NCI-H2227 (cell line): ENCODE measurements around the gene TXNL4A.
"Not testable (repeated sequence)": the region's sequence is repeated elsewhere in the genome, so short reads cannot be mapped to it uniquely, and the experiment has no call there.

ENCODE experiments used
- DNase-seq: peaks from one replicate; lab custom pipeline; 2025; ENCODE audit not compliant: unreplicated experiment; lab: John Stamatoyannopoulos, UW

TXNL4A gene

DNA sequence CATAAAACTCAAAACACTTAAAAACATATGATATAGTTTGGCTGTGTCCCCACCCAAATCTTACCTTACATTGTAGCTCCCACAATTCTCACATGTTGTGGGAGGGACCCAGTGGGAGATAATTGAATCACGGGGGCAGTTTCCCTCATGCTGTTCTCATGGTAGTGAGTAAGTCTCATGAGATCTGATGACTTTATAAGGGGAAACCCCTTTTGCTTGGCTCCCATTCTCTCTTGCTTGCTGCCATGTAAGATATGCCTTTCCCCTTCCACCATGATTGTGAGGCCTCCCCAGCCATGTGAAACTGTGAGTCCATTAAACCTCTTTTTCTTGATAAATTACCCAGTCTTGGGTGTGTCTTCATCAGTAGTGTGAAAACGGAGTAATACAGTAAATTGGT, 11.3 kb upstream of the TXNL4A start:
- DNase-seq: not testable (repeated sequence)

GRCh38 chr18:79991494-79991893, 3.1 kb upstream of the TXNL4A start:
- no peak for DNase-seq

DNA sequence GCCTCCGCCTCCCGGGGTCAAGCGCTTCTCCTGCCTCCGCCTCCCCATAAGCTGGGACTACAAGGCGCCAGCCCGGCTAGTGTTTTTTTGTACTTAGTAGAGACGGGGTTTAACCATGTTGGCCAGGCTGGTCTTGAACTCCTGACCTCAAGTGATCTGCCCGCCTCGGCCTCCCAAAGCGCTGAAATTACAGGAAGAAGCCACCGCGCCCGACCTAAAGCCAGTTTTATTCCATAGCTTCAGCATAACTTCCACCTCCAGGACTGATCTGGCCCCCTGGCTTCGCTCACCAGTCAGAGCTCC, 783 bp upstream of the TXNL4A start:
- no peak for DNase-seq

GRCh38 chr18:79988071-79988450, 302 bp downstream of the TXNL4A start:
- DNase-seq: peak; percentile 79

- no peak for DNase-seq
Measured at GRCh38 chr18:79987566-79987965, 797 bp downstream of the TXNL4A start.

- no peak for DNase-seq
Measured at GRCh38 chr18:79986726-79987125, 1.6 kb downstream of the TXNL4A start.

DNA sequence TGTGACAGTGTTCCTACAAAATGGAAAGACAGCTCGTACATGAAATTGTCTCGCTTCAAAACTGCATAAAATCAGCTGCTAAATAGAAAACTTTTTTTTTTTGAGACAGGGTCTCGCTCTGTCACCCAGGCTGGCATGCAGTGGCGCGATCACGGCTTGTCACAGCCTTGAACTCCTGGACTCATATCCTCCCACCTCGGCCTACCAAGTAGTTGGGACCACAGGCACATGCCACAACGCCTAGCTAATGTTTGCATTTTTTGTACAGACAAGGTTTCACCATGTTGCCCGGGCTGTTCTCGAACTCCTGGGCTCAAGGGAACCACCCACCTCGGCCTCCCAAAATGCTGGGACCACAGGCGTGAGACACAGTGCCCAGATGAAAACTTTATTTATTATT, 3.2 kb downstream of the TXNL4A start:
- no peak for DNase-seq

GRCh38 chr18:79983793-79984192, 4.6 kb downstream of the TXNL4A start:
- DNase-seq: no peak

DNA sequence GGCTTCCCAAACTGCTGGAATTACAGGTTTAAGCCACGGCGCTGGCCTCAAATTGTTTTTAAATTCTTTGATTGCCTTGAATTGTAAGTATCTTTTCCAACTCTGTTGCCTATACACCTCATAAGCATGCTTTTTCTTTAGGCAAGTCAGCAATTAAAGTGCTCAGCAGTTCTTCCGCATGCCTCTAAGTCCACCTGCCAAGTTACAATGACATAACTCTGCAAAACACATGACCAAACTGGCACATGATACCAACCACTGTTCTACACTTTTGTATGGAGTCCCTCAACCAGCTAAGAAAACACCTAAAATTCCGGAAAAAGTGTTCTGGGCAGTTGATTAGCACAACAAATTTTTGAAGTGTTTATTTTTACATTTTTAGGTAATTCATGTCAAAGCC, 5.1 kb downstream of the TXNL4A start:
- no peak for DNase-seq

DNA sequence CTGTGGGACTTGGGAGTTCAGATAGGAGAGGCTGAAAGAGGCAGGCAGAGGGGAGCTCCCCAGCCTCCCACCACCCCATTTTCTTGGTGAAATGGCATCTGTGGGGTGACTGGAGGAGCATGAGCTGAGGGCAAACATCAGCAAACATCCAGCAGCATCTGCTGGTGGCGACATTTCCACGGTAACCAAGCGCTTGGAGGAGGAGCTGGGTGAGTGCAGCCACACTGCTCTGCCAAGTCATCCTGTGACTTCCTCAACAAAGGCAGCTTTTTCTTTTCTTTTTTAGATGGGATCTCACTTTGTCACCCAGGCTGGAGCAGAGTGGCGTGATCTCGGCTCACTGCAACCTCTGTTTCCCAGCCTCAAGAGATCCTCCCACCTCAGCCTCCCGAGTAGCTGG, 5.6 kb downstream of the TXNL4A start:
- DNase-seq: no peak

- DNase-seq: no peak
Measured at GRCh38 chr18:79980585-79980984, 7.8 kb downstream of the TXNL4A start.

DNA sequence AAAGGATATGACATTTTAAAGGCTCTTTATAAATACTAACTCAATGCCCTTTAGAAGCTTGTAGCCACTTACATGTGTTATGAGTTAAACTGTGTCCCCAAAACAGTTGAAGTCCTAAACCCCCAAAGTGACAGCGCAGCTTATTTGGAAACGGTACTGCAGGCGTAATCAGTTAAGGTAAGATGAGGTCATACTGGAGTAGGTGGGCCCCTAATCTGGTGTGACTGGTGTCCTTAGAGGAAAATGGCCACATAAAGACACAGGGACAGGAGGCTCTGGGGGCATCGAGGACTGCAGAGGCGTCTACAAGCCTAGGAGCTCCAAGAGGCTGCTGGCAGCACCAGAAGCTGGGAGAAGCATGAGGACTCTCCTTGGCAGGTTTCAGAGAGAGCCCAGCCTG, 8.5 kb downstream of the TXNL4A start:
- no peak for DNase-seq

GRCh38 chr18:79975985-79976680, 12.2 kb downstream of the TXNL4A start:
- DNase-seq: no peak

DNA sequence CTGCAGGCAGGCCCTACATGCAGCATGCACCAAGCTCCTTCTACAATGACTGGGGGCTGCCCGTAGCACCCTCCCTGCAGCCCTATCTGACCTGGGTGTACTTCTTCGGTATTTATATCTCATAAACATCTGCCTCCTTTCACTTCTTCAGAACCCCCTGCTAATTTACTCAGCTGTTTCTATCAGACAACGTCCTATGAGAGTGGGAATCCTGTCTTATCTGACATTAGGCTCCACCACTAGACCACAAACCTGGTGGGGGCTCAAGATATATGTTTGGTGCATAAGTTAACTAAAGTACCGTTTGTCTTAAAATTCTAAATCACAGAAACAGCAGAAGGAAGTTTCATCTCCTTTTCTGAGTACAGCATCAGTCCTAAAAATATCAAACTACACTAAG, 13.3 kb downstream of the TXNL4A start:
- DNase-seq: no peak

GRCh38 chr18:79974025-79974654, 14.2 kb downstream of the TXNL4A start:
- no peak for DNase-seq

DNA sequence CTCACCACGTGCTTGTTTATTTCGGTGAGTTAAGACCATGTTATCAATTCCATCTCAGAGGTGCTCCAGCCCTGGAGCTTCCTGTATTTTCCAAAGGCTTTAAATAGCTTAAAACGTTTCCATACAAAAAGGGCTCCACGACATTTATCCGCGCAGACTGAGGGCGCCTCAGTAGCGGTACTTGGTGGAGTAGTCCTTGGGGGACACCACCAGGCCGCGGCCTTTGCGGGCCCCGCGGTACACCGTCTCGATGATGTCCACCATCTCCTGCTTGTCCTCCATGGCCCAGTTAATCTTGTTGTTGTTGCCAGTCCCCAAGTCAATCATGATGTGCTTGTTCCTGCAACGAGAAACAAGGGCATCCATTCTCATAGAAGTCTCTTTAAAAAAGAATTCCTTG, 14.8 kb downstream of the TXNL4A start:
- DNase-seq: no peak

DNA sequence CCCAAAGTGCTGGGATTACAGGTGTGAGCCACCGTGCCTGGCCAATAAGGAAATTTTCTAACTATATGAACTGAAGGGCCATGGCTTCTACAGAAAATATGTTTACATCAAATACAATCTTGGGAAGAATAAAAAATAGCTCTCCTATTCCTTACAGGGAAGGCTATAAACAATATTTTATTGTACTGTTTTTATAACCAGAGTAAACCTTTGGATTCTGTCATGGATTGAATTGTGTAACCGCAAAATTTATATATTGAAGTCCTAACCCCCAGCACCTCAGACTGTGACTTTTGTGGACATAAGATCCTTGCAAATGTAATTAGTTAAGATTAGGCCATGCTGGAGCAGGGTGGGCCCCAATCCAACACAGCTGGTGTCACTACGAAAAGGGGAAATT, 15.6 kb downstream of the TXNL4A start:
- no peak for DNase-seq

DNA sequence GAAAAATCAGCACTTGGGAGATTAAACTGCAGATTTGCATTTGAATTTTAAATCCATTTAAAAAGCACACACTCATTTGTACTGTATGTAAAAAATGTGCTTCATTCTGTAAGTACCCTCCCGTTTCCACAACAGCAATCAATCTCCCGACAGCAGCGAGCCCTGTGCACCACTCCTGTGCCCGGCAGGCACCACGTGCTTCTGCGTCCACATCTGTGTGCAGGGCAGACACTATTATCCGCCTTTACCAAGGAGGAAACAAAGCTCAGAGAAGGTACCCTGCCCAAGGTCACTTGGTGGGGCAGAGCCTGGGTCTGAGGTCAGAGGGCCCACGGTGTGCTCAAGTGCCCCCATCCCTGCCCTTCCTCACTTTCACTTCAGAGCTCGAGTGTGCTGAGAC, 16.4 kb downstream of the TXNL4A start:
- no peak for DNase-seq

DNA sequence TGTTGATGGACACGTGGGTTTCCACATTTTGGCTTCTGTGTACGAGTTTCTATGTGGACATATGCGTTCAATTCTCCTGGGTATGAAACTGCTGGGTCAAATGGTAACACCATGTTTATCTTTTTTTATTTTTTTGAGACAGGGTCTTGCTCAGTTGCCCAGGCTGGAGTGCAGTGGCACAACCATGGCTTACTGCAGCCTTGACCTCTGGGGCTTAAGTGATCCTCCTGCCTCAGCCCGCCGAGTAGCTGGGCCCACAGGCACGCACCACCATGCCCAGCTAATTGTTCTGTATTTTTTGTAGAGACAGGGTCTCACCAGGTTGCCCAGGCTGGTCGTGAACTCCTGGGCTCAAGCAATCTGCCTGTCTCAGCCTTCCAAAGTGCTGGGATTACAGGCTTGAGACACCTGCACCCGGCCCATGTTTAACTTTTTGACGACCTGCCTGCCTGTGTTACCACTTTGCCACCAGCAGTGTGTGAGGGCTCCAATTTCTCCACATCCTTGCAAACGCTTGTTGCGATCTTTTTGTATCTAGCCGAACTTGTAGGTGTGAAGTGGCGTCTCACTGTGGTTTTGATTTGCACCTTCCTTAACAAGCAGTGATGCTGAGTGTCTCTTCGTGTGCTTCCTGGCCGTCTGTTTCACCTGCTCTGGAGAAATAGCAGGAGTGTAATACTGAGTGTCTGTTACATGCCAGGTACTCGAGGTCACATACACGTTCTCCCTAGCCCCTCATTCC, 17.0 kb downstream of the TXNL4A start:
- DNase-seq: no peak

GRCh38 chr18:79970419-79971133, 17.8 kb downstream of the TXNL4A start:
- DNase-seq: no peak

- DNase-seq: peak; percentile 44
Measured at GRCh38 chr18:79965119-79965902, 23.1 kb downstream of the TXNL4A start.
